OCI-LY7 (cell line): ENCODE data around the gene TMEM144. TPM values are rescaled to one million over a fixed set of nuclear protein-coding genes. Genes with fewer than 3 reads are reported as not detected.

Experiments
- BruUV-seq: library from RNA; stranded (reverse); fragments of 400-500 nt; replicated peaks from 2 replicates; lab custom pipeline; 2021; lab: Mats Ljungman, UMichigan
- CTCF ChIA-PET: fragments of 300-600 bp; sonication (Branson Sonifier 250); formaldehyde crosslinking; loops from one replicate; lab custom pipeline; 2022; ENCODE audit warnings: antibody characterized with exemption; ENCODE audit not compliant: unreplicated experiment; lab: Charles Lee
- POLR2A ChIA-PET: fragments of 300-600 bp; sonication (Branson Sonifier 250); formaldehyde crosslinking; loops from one replicate; lab custom pipeline; 2022; ENCODE audit warnings: antibody characterized with exemption; lab: Charles Lee
- DNase-seq: peaks from one replicate; pipeline ENCODE4 v3.0.0-alpha.2; 2015; ENCODE audit warnings: low spot score
- H2AFZ ChIP-seq: fragments of 200-600 bp; sonication (generic), shearing (Covaris generic); 2 replicates; pipeline ENCODE4 v1.6.1; 2014; ENCODE audit warnings: mild to moderate bottlenecking, antibody characterized with exemption, low read length, moderate library complexity
- H3K27ac ChIP-seq: fragments of 200-600 bp; sonication (generic); 2 replicates; pipeline ENCODE4 v1.5.1; 2014; ENCODE audit warnings: mixed run types, low read depth, mild to moderate bottlenecking, moderate library complexity, low read length, inconsistent platforms; ENCODE audit not compliant: poor library complexity, severe bottlenecking
- H3K36me3 ChIP-seq: fragments of 200-600 bp; sonication (generic); 2 replicates; pipeline ENCODE4 v1.6.1; 2014; ENCODE audit warnings: mild to moderate bottlenecking, antibody characterized with exemption, low read length, moderate library complexity, mixed read lengths; ENCODE audit not compliant: insufficient read depth
- H3K4me1 ChIP-seq: fragments of 200-600 bp; sonication (generic); 2 replicates; pipeline ENCODE4 v1.5.1; 2014; ENCODE audit warnings: mild to moderate bottlenecking, low read length; ENCODE audit not compliant: insufficient read depth, poor library complexity, severe bottlenecking
- H3K4me2 ChIP-seq: fragments of 200-600 bp; sonication (generic); 2 replicates; pipeline ENCODE4 v1.6.1; 2014; ENCODE audit warnings: mild to moderate bottlenecking, low read length
- H3K4me3 ChIP-seq: fragments of 200-600 bp; sonication (generic); 2 replicates; pipeline ENCODE4 v1.5.1; 2014; ENCODE audit warnings: mild to moderate bottlenecking, low read depth, low read length; ENCODE audit not compliant: poor library complexity, severe bottlenecking
- H3K79me2 ChIP-seq: fragments of 200-600 bp; sonication (generic); 2 replicates; pipeline ENCODE4 v1.6.1; 2016; ENCODE audit warnings: low read depth, mild to moderate bottlenecking, low read length, moderate library complexity, mixed read lengths; ENCODE audit not compliant: insufficient read depth
- H3K9me2 ChIP-seq: fragments of 200-600 bp; sonication (generic); 2 replicates; pipeline ENCODE4 v1.6.1; 2016; ENCODE audit warnings: mild to moderate bottlenecking, low read length, mixed read lengths; ENCODE audit not compliant: insufficient read depth
- H3K9me3 ChIP-seq: fragments of 200-600 bp; sonication (generic); 2 replicates; pipeline ENCODE4 v1.6.1; 2014; ENCODE audit warnings: mild to moderate bottlenecking, mixed run types, low read length, mixed read lengths
- H4K20me1 ChIP-seq: fragments of 200-600 bp; sonication (generic); 2 replicates; pipeline ENCODE4 v1.6.1; 2014; ENCODE audit warnings: mild to moderate bottlenecking, antibody characterized with exemption, low read length, moderate library complexity, mixed read lengths; ENCODE audit not compliant: insufficient read depth
- CTCF ChIP-seq: fragments of 200-600 bp; sonication (generic); conservative IDR thresholded peaks from 2 replicates; pipeline ENCODE4 v1.5.1; 2014; ENCODE audit warnings: mild to moderate bottlenecking, antibody characterized with exemption, low read length, moderate library complexity, mixed read lengths
- EZH2phosphoT487 ChIP-seq: fragments of 200-600 bp; sonication (generic); IDR thresholded peaks from 2 replicates; pipeline ENCODE4 v1.6.1; 2018; ENCODE audit warnings: low read depth, borderline replicate concordance, mild to moderate bottlenecking, mixed run types, antibody characterized with exemption, low read length, moderate library complexity, mixed read lengths
- intact Hi-C: fragments of 100-400 bp; cut with micrococcal nuclease; formaldehyde crosslinking; loops from one replicate; pipeline ENCODE4 v1.10.0; 2022; ENCODE audit not compliant: unreplicated experiment
- total RNA-seq, 2 experiments: library from RNA; depleted of rRNA in 1 of 2; stranded (reverse); fragments of >200 nt in 1 of 2; shearing (Covaris generic) in 1 of 2; gene quantifications; 2 replicates each; pipeline ENCODE4 v1.2.3, GENCODE V29; 2014 to 2022

TMEM144 gene
- total RNA-seq, 2 experiments from 2014 or later: 0.30 TPM; not detected in 1

- H3K79me2 ChIP-seq: no peaks in the 10 kb centered on the region
- DNase-seq: no peak
- TF ChIP-seq CTCF (no peak), EZH2phosphoT487 (no peak)
- H3K4me1 ChIP-seq: no peaks in the 10 kb centered on the region
- no peak overlapping the region for H3K4me2 ChIP-seq
- no peaks in the 10 kb centered on the region for H3K9me3 ChIP-seq
- intact Hi-C loops: no loop called here
- BruUV-seq: no TSS peak
- H3K36me3 ChIP-seq: no peaks in the 10 kb centered on the region
- H2AFZ ChIP-seq: no peak overlapping the region
- ChIA-PET POLR2A (interaction anchor here (0.7 kb wide), 2 partner anchors 13 to 62 kb away, joined by 3 read pairs; no protein-coding TSS in a partner anchor), CTCF (no interaction called here)
- no peak overlapping the region for H3K4me3 ChIP-seq
- no peaks in the 10 kb centered on the region for H3K9me2 ChIP-seq
- no peak overlapping the region for H3K27ac ChIP-seq
- H4K20me1 ChIP-seq: no peaks in the 10 kb centered on the region
Observed at GRCh38 chr4:158202481-158202880, 7.8 kb upstream of the TMEM144 start.

- POLR2A ChIA-PET: no interaction called here
- no TSS peak for BruUV-seq
- DNase-seq: no peak
- H3K36me3 ChIP-seq: no peaks in the 10 kb centered on the region
- no peak overlapping the region for H3K27ac ChIP-seq
- H4K20me1 ChIP-seq: no peaks in the 10 kb centered on the region
- intact Hi-C loops: no loop called here
- H2AFZ ChIP-seq: no peak overlapping the region
- H3K4me2 ChIP-seq: no peak overlapping the region
- no peak overlapping the region for H3K4me3 ChIP-seq
- no peaks in the 10 kb centered on the region for H3K79me2 ChIP-seq
- no peaks in the 10 kb centered on the region for H3K4me1 ChIP-seq
- no peaks in the 10 kb centered on the region for H3K9me3 ChIP-seq
- CTCF ChIA-PET: no interaction called here
- no peaks in the 10 kb centered on the region for H3K9me2 ChIP-seq
- TF ChIP-seq CTCF: no peak
- no peak for TF ChIP-seq EZH2phosphoT487
Observed at GRCh38 chr4:158203436-158203835, 6.8 kb upstream of the TMEM144 start.

GRCh38 chr4:158203929-158204328 is 6.4 kb upstream of the TMEM144 start:
- ChIA-PET CTCF (no interaction called here), POLR2A (interaction anchor here (0.6 to 1.4 kb wide), 4 partner anchors 8 to 15 kb away, joined by 3 to 4 read pairs (median 4); no protein-coding TSS in a partner anchor)
- H3K4me2 ChIP-seq: no peak overlapping the region
- no peaks in the 10 kb centered on the region for H3K36me3 ChIP-seq
- H3K4me3 ChIP-seq: no peak overlapping the region
- BruUV-seq: no TSS peak
- H3K4me1 ChIP-seq: no peaks in the 10 kb centered on the region
- no peak for DNase-seq
- H3K79me2 ChIP-seq: no peaks in the 10 kb centered on the region
- H4K20me1 ChIP-seq: no peaks in the 10 kb centered on the region
- H3K27ac ChIP-seq: no peak overlapping the region
- H3K9me2 ChIP-seq: no peaks in the 10 kb centered on the region
- H3K9me3 ChIP-seq: no peaks in the 10 kb centered on the region
- no peak for TF ChIP-seq CTCF
- no peak for TF ChIP-seq EZH2phosphoT487
- no peak overlapping the region for H2AFZ ChIP-seq
- intact Hi-C loops: no loop called here
